ENCODE measurements around the gene MTF1.

Gene MTF1

DNA sequence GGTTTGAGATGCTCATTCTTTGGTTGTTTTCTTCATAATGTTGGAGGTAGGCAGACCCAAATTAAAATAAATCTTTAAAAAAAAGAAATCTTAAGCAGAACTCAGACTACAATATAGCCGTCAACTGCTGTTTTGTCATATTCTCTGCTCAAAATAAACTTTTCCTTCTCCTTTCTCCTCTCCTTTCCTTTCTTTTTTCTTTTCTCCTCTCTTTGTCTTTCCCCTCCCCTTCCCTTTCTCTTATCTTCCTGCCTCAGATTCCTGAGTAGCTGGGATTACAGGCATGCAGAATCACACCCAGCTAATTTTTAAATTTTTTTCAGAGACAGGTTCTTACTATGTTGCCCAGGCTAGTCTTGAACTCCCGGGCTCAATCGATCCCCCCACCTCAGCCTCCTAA, 24.8 kb upstream of the MTF1 start:
- no peaks in the 10 kb centered on the region for H3K4me1 Mint-ChIP-seq (ENCODE audit: low read depth)
- no peaks in the 10 kb centered on the region for H3K27me3 Mint-ChIP-seq
- H3K36me3 Mint-ChIP-seq: peaks cover 16% of the 10 kb centered on the region
- peak overlapping the region; percentile 58 for H3K27ac Mint-ChIP-seq
- H3K9me3 Mint-ChIP-seq (ENCODE audit: low read depth): no peaks in the 10 kb centered on the region
- H3K4me3 Mint-ChIP-seq: no peak overlapping the region

DNA sequence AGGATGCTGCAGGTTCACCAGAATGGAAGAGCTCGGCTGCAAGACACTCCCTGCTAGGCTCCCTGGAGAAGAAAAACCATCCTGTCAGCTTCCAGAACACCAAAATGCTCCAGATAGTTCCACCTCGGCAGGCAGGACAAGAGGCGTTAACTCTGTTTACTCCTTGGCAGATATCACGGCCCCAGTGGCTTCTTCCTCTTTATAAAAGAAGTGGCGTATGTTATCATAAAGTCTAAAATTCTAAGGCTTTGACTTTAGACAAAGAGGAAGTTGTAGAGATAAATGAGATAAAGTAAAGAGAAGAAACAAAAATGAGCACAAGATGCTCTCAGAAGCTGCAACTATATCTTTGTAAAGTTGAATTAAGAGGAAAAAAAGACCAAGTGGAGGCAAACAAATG, 24.3 kb upstream of the MTF1 start:
- H3K4me1 Mint-ChIP-seq (ENCODE audit: low read depth): no peaks in the 10 kb centered on the region

GRCh38 chr1:37879865-37880264, 20.5 kb upstream of the MTF1 start:
- peaks cover 11% of the 10 kb centered on the region for H3K36me3 Mint-ChIP-seq
- H3K4me1 Mint-ChIP-seq (ENCODE audit: low read depth): no peaks in the 10 kb centered on the region
- H3K27ac Mint-ChIP-seq: no peak overlapping the region
- H3K27me3 Mint-ChIP-seq: no peaks in the 10 kb centered on the region
- H3K9me3 Mint-ChIP-seq (ENCODE audit: low read depth): no peaks in the 10 kb centered on the region
- no peak overlapping the region for H3K4me3 Mint-ChIP-seq

More for the DNA sequence above, 24.3 kb upstream of the MTF1 start:
- peaks cover 16% of the 10 kb centered on the region for H3K36me3 Mint-ChIP-seq
- H3K27ac Mint-ChIP-seq: peak overlapping the region; percentile 58
- no peaks in the 10 kb centered on the region for H3K27me3 Mint-ChIP-seq
- H3K9me3 Mint-ChIP-seq (ENCODE audit: low read depth): no peaks in the 10 kb centered on the region
- no peak overlapping the region for H3K4me3 Mint-ChIP-seq

DNA sequence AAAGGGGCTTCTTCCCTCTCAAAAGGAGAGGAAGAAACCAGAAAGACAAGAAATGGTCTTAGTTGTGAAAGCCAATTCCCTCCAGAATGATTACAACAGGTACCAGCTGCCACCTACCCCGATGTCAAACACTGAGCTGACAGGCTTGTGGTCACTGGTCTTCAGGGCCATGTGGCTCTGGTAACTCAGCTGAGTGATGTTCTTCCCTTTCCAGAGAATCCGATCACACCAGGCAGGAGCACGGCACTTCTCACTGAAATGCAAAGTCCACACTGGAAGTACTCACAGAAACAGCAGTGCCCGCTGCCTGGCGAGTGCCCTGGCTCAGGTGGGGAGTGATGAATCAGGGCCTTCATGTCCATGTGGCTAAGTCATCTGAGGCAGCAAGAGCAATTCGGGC, 18.7 kb upstream of the MTF1 start:
- no peak overlapping the region for H3K27ac Mint-ChIP-seq
- H3K4me3 Mint-ChIP-seq: no peak overlapping the region

DNA sequence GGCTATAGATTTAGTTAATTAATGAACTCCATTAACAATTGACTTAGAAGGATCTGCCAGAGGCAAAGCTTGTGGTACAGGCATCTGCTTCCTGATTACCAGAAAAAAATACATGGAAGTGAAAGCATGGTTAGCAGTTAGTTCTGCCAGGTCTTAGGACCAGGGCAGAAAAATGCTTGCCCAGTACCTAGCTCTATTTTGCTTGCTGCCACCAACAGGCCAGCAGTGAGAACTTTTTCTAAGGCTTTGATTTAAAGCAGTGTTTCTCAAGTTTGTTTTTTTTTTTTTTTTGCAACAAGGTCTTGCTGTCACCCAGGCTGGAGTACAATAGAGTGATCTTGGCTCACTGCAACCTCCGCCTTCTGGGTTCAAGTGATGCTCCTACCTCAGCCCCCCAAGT, 16.4 kb upstream of the MTF1 start:
- H3K27ac Mint-ChIP-seq: no peak overlapping the region
- no peaks in the 10 kb centered on the region for H3K4me1 Mint-ChIP-seq (ENCODE audit: low read depth)
- H3K4me3 Mint-ChIP-seq: no peak overlapping the region
- H3K9me3 Mint-ChIP-seq (ENCODE audit: low read depth): no peaks in the 10 kb centered on the region
- H3K36me3 Mint-ChIP-seq: peaks cover 5% of the 10 kb centered on the region
- H3K27me3 Mint-ChIP-seq: no peaks in the 10 kb centered on the region

More for the DNA sequence above, 18.7 kb upstream of the MTF1 start:
- peaks cover 11% of the 10 kb centered on the region for H3K36me3 Mint-ChIP-seq
- no peaks in the 10 kb centered on the region for H3K4me1 Mint-ChIP-seq (ENCODE audit: low read depth)
- no peaks in the 10 kb centered on the region for H3K27me3 Mint-ChIP-seq
- H3K9me3 Mint-ChIP-seq (ENCODE audit: low read depth): no peaks in the 10 kb centered on the region

DNA sequence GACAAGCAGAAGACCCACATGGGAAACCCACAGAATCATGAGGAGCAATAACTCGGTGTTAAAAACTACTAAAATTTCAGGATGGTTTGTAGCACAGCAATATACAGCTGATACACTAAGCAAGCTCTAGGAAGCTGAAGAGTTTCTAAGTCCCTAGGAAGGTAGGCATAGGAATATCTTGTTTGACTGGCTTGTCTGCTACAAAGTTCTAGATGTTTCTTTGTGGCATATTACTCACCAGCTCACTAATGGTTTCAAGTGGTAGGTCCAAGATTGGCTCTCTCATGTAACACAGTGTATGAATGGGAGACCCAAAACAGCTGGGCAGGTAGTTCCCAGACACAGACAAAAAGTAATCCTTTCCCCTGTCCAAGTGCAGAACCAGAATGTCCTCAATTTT, 13.3 kb upstream of the MTF1 start:
- H3K4me1 Mint-ChIP-seq (ENCODE audit: low read depth): no peaks in the 10 kb centered on the region
- no peaks in the 10 kb centered on the region for H3K9me3 Mint-ChIP-seq (ENCODE audit: low read depth)
- no peak overlapping the region for H3K4me3 Mint-ChIP-seq
- no peaks in the 10 kb centered on the region for H3K27me3 Mint-ChIP-seq
- peak overlapping the region; percentile 16 for H3K27ac Mint-ChIP-seq
- H3K36me3 Mint-ChIP-seq: peaks cover 5% of the 10 kb centered on the region

DNA sequence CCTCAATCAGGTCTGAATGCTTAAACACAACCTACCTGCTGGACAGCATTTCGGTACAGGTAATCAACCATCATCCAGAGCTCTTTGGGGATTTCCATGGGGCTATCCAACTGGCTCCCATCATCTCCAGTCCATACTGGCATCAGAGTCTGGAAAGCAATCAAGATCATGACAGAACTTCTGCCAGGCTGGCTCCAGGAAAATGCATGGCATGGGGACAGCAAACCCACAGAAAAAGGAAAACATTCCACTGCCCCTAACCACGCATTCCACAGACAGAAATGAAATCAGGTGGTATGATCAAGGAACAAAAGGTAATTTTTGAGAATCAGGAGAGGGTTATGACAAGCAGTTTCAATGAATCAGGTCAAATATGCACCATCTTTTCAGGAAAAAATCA, 9.1 kb upstream of the MTF1 start:
- Mint-ChIP-seq H3K36me3 (peaks cover 9% of the 10 kb centered on the region), H3K4me1 (ENCODE audit: low read depth) (peaks cover 6% of the 10 kb centered on the region), H3K9me3 (ENCODE audit: low read depth) (no peaks in the 10 kb centered on the region), H3K4me3 (no peak overlapping the region), H3K27ac (peak overlapping the region; percentile 34), H3K27me3 (no peaks in the 10 kb centered on the region)

DNA sequence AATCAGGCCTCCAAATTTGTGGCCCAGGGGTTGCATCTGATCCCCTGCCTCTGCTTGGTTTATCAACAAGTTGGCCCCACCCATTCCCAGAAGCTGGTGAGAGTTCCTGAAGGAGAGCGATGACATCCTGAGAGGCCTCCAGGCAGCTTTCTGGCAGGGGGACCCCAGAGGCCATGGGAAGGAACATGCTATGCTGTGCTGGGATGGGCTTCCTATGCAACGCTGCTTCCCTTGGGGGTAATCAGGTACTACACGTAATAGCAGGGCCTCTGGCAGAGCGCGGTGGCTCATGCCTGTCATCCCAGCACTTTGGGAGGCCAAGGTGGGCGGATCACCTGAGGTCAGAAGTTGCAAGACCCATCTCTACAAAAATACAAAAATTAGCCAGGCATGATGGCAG, 8.4 kb upstream of the MTF1 start:
- Mint-ChIP-seq H3K4me1 (ENCODE audit: low read depth) (peaks cover 6% of the 10 kb centered on the region), H3K9me3 (ENCODE audit: low read depth) (no peaks in the 10 kb centered on the region), H3K36me3 (peaks cover 9% of the 10 kb centered on the region), H3K27me3 (no peaks in the 10 kb centered on the region), H3K27ac (no peak overlapping the region), H3K4me3 (no peak overlapping the region)

- Mint-ChIP-seq H3K27me3 (no peaks in the 10 kb centered on the region), H3K27ac (no peak overlapping the region), H3K4me3 (no peak overlapping the region), H3K36me3 (peaks cover 9% of the 10 kb centered on the region), H3K9me3 (ENCODE audit: low read depth) (no peaks in the 10 kb centered on the region), H3K4me1 (ENCODE audit: low read depth) (peaks cover 6% of the 10 kb centered on the region)
Observed at GRCh38 chr1:37866491-37866890, 7.1 kb upstream of the MTF1 start.

- Mint-ChIP-seq H3K9me3 (ENCODE audit: low read depth) (no peaks in the 10 kb centered on the region), H3K27me3 (no peaks in the 10 kb centered on the region), H3K27ac (peak overlapping the region; percentile 51), H3K4me1 (ENCODE audit: low read depth) (peaks cover 6% of the 10 kb centered on the region), H3K36me3 (peaks cover 9% of the 10 kb centered on the region), H3K4me3 (no peak overlapping the region)
Observed at GRCh38 chr1:37865348-37866120, 6.1 kb upstream of the MTF1 start.

GRCh38 chr1:37862330-37862729, 2.9 kb upstream of the MTF1 start:
- H3K4me3 Mint-ChIP-seq: no peak overlapping the region
- H3K4me1 Mint-ChIP-seq (ENCODE audit: low read depth): peaks cover 24% of the 10 kb centered on the region
- H3K36me3 Mint-ChIP-seq: peaks cover 9% of the 10 kb centered on the region
- H3K9me3 Mint-ChIP-seq (ENCODE audit: low read depth): no peaks in the 10 kb centered on the region
- H3K27me3 Mint-ChIP-seq: no peaks in the 10 kb centered on the region
- no peak overlapping the region for H3K27ac Mint-ChIP-seq

DNA sequence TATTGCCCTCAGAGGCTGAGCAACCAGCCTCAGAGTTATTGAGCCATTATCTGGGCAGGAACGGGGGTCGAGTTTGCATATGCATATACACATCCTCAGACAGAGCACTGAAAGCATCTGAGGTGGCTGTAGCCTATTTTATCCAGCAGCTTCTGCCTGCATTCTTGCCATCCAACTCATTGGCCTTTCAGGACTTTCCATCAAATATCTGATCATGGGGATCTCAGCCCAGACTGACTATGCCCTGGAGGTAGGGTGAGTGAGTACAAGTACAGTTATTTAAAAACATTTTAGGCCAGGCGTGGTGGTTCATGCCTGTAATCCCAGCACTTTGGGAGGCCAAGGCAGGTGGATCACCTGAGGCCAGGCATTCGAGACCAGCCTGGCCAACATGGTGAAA, 1.8 kb upstream of the MTF1 start:
- Mint-ChIP-seq H3K9me3 (ENCODE audit: low read depth) (no peaks in the 10 kb centered on the region), H3K36me3 (peaks cover 12% of the 10 kb centered on the region), H3K27ac (no peak overlapping the region), H3K27me3 (no peaks in the 10 kb centered on the region), H3K4me1 (ENCODE audit: low read depth) (peaks cover 31% of the 10 kb centered on the region), H3K4me3 (no peak overlapping the region)

DNA sequence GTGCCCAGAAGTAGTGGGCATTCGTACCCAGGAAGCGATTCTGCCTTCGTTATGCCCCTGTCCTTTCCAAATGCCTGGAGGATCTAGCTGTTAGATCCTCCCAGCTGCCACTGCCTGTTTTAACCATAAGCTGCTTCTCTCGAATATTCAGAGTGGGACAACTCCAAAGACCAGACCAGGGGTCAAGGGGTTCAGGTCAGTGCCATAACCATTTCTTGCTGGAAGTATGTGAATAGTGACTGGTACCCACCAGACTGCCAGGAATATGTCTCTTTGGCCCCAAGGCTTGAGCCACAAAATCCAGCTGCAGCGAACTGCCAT, 914 bp upstream of the MTF1 start:
- Mint-ChIP-seq H3K9me3 (ENCODE audit: low read depth) (no peaks in the 10 kb centered on the region), H3K4me1 (ENCODE audit: low read depth) (peaks cover 31% of the 10 kb centered on the region), H3K4me3 (peak overlapping the region; percentile 97), H3K27me3 (no peaks in the 10 kb centered on the region), H3K36me3 (peaks cover 11% of the 10 kb centered on the region), H3K27ac (peak overlapping the region; percentile 98)

GRCh38 chr1:37858931-37859506, 373 bp downstream of the MTF1 start:
- Mint-ChIP-seq H3K36me3 (peaks cover 3% of the 10 kb centered on the region), H3K27me3 (no peaks in the 10 kb centered on the region), H3K4me3 (peak overlapping the region; percentile 97), H3K27ac (peak overlapping the region; percentile 98), H3K9me3 (ENCODE audit: low read depth) (no peaks in the 10 kb centered on the region), H3K4me1 (ENCODE audit: low read depth) (peaks cover 40% of the 10 kb centered on the region)

DNA sequence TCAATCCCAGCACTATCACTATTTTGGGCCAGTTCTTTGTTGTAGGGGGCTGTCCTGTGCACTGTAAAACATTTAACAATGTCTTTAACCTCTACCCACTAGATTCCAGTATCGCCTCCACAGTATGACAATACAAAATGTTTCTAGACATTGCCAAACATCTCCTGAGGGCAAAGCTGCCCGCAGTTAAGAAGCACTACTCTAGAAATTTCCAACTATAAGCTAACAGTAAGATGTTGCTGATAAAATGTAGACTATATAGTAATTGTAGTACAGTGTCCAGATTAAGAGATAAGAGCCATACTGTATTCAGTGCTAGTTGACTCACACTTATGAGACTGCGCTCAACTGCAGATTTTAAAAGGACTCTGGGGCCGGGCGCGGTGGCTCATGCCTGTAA, 5.0 kb downstream of the MTF1 start:
- peaks cover 6% of the 10 kb centered on the region for H3K36me3 Mint-ChIP-seq
- no peak overlapping the region for H3K27ac Mint-ChIP-seq
- H3K27me3 Mint-ChIP-seq: no peaks in the 10 kb centered on the region
- no peak overlapping the region for H3K4me3 Mint-ChIP-seq
- H3K9me3 Mint-ChIP-seq (ENCODE audit: low read depth): no peaks in the 10 kb centered on the region
- peaks cover 50% of the 10 kb centered on the region for H3K4me1 Mint-ChIP-seq (ENCODE audit: low read depth)

- Mint-ChIP-seq H3K4me3 (no peak overlapping the region), H3K27me3 (no peaks in the 10 kb centered on the region), H3K36me3 (peaks cover 11% of the 10 kb centered on the region), H3K4me1 (ENCODE audit: low read depth) (peaks cover 56% of the 10 kb centered on the region), H3K27ac (peak overlapping the region; percentile 1), H3K9me3 (ENCODE audit: low read depth) (no peaks in the 10 kb centered on the region)
Observed at GRCh38 chr1:37853157-37853556, 6.2 kb downstream of the MTF1 start.
